Uterus (tissue), 4 donors: ENCODE measurements around the gene PLXND1. TPM values are rescaled to one million over a fixed set of nuclear protein-coding genes. Genes with fewer than 3 reads are reported as not detected.

ENCODE experiments used
- DNase-seq, 2 donors: peaks; one replicate each; pipeline ENCODE4 v3.0.0-alpha.2; 2019 to 2020
- H3K27ac ChIP-seq, 2 donors: fragments of 200-600 bp; sonication (generic); 1 replicate in 1 of 2; 2 replicates in 1 of 2; pipeline ENCODE4 v1.5.1; 2016 to 2018
- H3K27me3 ChIP-seq, 2 donors: fragments of 200-600 bp; sonication (generic); one replicate each; pipeline ENCODE4 v1.5.1; 2018 to 2019; ENCODE audit warnings: control low read depth in 1 of 2
- H3K36me3 ChIP-seq, 2 donors: fragments of 200-600 bp; sonication (generic); one replicate each; pipeline ENCODE4 v1.5.1; 2019; ENCODE audit warnings: control low read depth in 1 of 2
- H3K4me1 ChIP-seq, 2 donors: fragments of 200-600 bp; sonication (generic); one replicate each; pipeline ENCODE4 v1.5.1; 2018 to 2019; ENCODE audit warnings: control low read depth in 1 of 2
- H3K4me3 ChIP-seq, 2 donors: fragments of 200-600 bp; sonication (generic); 1 replicate in 1 of 2; 2 replicates in 1 of 2; pipeline ENCODE4 v1.5.1; 2018 to 2019; ENCODE audit warnings: mild to moderate bottlenecking in 1 of 2
- H3K9me3 ChIP-seq, 2 donors: fragments of 200-600 bp; sonication (generic); one replicate each; pipeline ENCODE4 v1.5.1; 2019; ENCODE audit warnings: control low read depth in 1 of 2
- CTCF ChIP-seq, 4 experiments: fragments of 200-600 bp in 2 of 4; fragments of 450-650 bp in 2 of 4; sonication (generic) in 2 of 4; IDR thresholded peaks; one replicate each; pipeline ENCODE4 v1.5.1; 2016 to 2019; ENCODE audit warnings: antibody characterized with exemption in 4 of 4, mild to moderate bottlenecking in 2 of 4, moderate library complexity in 1 of 4
- POLR2A ChIP-seq, 2 donors: fragments of 450-650 bp; IDR thresholded peaks; one replicate each; pipeline ENCODE4 v1.6.1; 2016; ENCODE audit warnings: antibody characterized with exemption in 2 of 2, mild to moderate bottlenecking in 1 of 2, moderate library complexity in 1 of 2
- intact Hi-C: fragments of 100-400 bp; cut with DNase I; formaldehyde crosslinking; loops from one replicate; pipeline ENCODE4 v1.15.1; 2023; ENCODE audit warnings: low total_unique reads
- total RNA-seq, 4 donors: library from RNA; depleted of rRNA in 3 of 4; stranded (reverse); fragments of >200 nt in 3 of 4; gene quantifications; one replicate each; pipeline versions ENCODE4 v1.1.0 to v1.2.4, GENCODE V29; 2014 to 2023
- donor health status: DM: yes; HTN: yes; CAD: no.

Gene PLXND1
- total RNA-seq, 4 donors from 2014 or later: 54.7 to 343 (median 121) TPM

GRCh38 chr3:129526121-129526900 is 80.2 kb downstream of the PLXND1 start:
- Histone ChIP-seq H3K36me3 (no peaks in the 10 kb centered on the region), H3K27me3 (no peaks in the 10 kb centered on the region), H3K9me3 (no peaks in the 10 kb centered on the region), H3K4me1 (no peaks in the 10 kb centered on the region), H3K4me3 (no peak overlapping the region), H3K27ac (no peak overlapping the region)
- TF ChIP-seq POLR2A (IDR thresholded peaks at IDR 0.05) (no peak), CTCF (IDR thresholded peaks at IDR 0.05) (no peak)
- no peak for DNase-seq
- intact Hi-C loops: no loop called here

- no peaks in the 10 kb centered on the region for H3K9me3 ChIP-seq
- no peak overlapping the region for H3K27ac ChIP-seq
- no peak for DNase-seq
- H3K36me3 ChIP-seq: no peaks in the 10 kb centered on the region
- TF ChIP-seq CTCF (IDR thresholded peaks at IDR 0.05) (no peak), POLR2A (IDR thresholded peaks at IDR 0.05) (no peak)
- intact Hi-C loops: no loop called here
- H3K4me1 ChIP-seq: no peaks in the 10 kb centered on the region
- H3K27me3 ChIP-seq: no peaks in the 10 kb centered on the region
- no peak overlapping the region for H3K4me3 ChIP-seq
These were observed 81.0 kb downstream of the PLXND1 start for GRCh38 chr3:129525341-129525968.

GRCh38 chr3:129524081-129524480 is 82.4 kb downstream of the PLXND1 start:
- Histone ChIP-seq H3K27ac (no peak overlapping the region), H3K4me3 (no peak overlapping the region), H3K4me1 (no peaks in the 10 kb centered on the region), H3K36me3 (no peaks in the 10 kb centered on the region), H3K27me3 (no peaks in the 10 kb centered on the region), H3K9me3 (no peaks in the 10 kb centered on the region)
- DNase-seq: no peak
- no peak for TF ChIP-seq CTCF (IDR thresholded peaks at IDR 0.05)
- no peak for TF ChIP-seq POLR2A (IDR thresholded peaks at IDR 0.05)
- intact Hi-C loops: no loop called here

- no peak overlapping the region for H3K4me3 ChIP-seq
- H3K9me3 ChIP-seq: no peaks in the 10 kb centered on the region
- TF ChIP-seq POLR2A (IDR thresholded peaks at IDR 0.05) (no peak), CTCF (IDR thresholded peaks at IDR 0.05) (no peak)
- no peak overlapping the region for H3K27ac ChIP-seq
- no peaks in the 10 kb centered on the region for H3K36me3 ChIP-seq
- H3K4me1 ChIP-seq: no peaks in the 10 kb centered on the region
- intact Hi-C loops: no loop called here
- no peak for DNase-seq
- no peaks in the 10 kb centered on the region for H3K27me3 ChIP-seq
These were observed 83.5 kb downstream of the PLXND1 start for GRCh38 chr3:129522953-129523352.

- Histone ChIP-seq H3K27ac (no peak overlapping the region), H3K4me3 (no peak overlapping the region), H3K4me1 (no peaks in the 10 kb centered on the region), H3K36me3 (no peaks in the 10 kb centered on the region), H3K27me3 (no peaks in the 10 kb centered on the region), H3K9me3 (no peaks in the 10 kb centered on the region)
- no peak for TF ChIP-seq POLR2A (IDR thresholded peaks at IDR 0.05)
- TF ChIP-seq CTCF (IDR thresholded peaks at IDR 0.05): no peak
- intact Hi-C loops: no loop called here
- no peak for DNase-seq
These were observed 84.9 kb downstream of the PLXND1 start for GRCh38 chr3:129521611-129522010.
